Activated CD4-positive, CD25-positive, alpha-beta regulatory T cell treated with anti-CD3 and anti-CD28 coated beads, Interleukin-2, amount 50 U/mL, for 16 hours (primary cell): ENCODE data around the gene RTL5.

Experiments used
- DNase-seq: peaks from one replicate; pipeline ENCODE4 v3.0.0-alpha.2; 2020; ENCODE audit warnings: low read depth, low spot score

Gene RTL5

DNA sequence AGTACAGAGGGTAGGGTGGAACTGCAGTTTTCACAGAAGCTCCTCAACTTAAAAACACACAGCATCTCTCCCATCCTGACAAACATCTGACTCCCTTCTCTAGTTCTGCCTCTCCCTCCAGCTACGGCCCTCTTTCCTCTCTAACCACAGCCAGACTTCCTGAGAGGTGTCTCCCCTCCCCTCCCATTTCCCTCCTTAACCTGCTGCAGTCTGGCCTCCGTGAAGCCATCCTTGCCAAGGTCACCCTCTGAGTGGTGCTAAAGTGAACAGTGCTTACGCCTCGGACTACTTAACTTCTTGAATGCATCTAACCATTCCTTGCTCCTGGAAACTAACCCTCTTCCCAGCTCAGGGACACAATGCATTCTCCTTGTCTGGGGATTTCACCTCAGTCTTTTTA, 53.3 kb downstream of the RTL5 start:
- no peak for DNase-seq
